GM12864 (cell line): Measurements from ENCODE around the gene NMBR.

Experiments used
- DNase-seq: peaks from one replicate; pipeline ENCODE4 v3.0.0-alpha.2; 2011; ENCODE audit warnings: low read depth
- H3K4me3 ChIP-seq: 2 replicates; pipeline ENCODE4 v1.5.1; 2011; ENCODE audit warnings: mild to moderate bottlenecking, low read depth, low read length, control low read depth
- TF ChIP-seq, protein P1 (sequence below): IDR thresholded peaks from 2 replicates; pipeline ENCODE4 v1.5.1; 2011; ENCODE audit warnings: low read depth, mild to moderate bottlenecking, moderate library complexity, low read length, control low read depth, inconsistent platforms; ENCODE audit errors: missing control alignments

The NMBR gene

DNA sequence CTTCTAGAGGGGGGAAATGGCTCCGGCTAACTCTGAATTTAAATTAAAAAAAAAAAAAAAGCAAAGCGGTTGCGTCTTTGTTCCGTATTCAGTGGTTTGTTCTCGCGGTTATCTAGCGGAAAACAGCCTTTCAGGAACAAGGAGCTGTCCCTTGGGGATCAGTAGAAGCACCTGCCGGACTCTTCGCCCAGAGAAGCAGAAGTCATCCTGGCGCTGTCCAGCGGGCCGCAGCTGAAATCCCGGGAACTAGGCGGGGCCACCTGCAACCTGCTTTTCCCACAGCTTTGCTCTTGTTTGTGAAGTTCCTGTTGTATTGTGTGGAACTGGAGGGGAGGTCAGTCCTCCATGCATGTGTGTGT, 58.1 kb downstream of the NMBR start:
- TF ChIP-seq, protein P1, sequence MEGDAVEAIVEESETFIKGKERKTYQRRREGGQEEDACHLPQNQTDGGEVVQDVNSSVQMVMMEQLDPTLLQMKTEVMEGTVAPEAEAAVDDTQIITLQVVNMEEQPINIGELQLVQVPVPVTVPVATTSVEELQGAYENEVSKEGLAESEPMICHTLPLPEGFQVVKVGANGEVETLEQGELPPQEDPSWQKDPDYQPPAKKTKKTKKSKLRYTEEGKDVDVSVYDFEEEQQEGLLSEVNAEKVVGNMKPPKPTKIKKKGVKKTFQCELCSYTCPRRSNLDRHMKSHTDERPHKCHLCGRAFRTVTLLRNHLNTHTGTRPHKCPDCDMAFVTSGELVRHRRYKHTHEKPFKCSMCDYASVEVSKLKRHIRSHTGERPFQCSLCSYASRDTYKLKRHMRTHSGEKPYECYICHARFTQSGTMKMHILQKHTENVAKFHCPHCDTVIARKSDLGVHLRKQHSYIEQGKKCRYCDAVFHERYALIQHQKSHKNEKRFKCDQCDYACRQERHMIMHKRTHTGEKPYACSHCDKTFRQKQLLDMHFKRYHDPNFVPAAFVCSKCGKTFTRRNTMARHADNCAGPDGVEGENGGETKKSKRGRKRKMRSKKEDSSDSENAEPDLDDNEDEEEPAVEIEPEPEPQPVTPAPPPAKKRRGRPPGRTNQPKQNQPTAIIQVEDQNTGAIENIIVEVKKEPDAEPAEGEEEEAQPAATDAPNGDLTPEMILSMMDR: no peak
- no peak for DNase-seq
- no peak overlapping the region for H3K4me3 ChIP-seq

DNA sequence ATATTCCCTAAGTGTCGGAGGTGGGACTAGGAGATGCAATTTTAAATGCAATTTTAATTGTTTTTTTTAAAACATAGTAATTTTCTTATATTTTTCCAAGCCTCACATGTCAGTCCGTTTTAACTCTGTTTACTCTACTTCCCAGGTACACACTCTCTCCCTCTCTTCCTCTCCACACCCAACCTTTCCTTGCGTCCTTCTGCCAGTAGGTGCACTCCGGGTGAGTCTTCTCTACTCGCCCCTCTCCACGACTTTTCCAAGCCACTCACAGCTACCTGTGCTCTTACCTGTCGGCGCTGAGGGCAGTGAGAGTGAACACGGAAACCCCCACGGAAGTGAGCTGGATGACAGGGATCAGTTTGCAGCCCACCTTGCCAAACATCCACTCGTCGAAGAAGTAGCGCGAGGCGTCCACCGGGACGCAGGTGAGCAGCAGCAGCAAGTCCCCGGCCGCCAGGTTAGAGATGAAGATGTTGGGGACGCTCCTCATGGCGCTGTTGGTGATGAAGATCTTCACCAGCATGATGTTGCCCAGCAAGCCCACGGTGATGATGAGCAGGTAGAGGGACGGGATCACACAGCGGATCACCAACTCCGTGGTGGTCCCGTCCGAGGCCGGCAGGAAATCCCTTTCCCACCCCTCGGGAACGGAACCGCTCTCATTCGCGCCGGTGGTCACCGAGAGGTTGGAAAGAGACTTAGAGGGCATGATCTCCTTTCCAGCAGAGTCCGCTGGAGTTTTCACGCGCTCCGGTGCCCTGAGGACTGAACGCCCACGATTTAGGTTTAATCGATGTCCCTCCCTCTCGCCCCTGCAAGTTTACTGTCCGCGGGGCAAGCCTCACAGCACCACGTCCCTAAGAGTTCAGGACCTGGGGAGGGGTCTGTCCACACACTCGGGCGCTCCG, 58.7 kb downstream of the NMBR start:
- TF ChIP-seq, protein P1: no peak
- DNase-seq: no peak
- no peak overlapping the region for H3K4me3 ChIP-seq

DNA sequence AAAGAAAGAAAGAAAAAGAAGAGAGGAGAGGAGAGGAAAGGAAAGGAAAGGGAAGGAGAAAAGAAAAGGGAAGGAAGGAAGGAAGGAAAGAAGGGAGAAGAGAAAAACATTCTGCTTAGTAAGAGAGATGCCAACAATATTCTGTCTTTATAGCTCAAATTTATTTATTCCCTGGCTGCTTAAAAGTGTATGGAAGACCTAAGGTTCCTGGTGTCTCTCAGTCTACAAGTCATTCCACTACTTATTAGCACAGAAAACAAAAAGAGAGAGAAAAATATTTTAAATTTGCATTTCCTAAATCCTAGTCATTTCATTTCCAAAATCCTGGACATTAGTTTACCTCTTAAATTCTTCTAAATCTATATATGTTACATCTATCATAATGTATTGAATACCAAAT, 67.8 kb downstream of the NMBR start:
- H3K4me3 ChIP-seq: no peak overlapping the region
- TF ChIP-seq, protein P1: no peak
- no peak for DNase-seq

DNA sequence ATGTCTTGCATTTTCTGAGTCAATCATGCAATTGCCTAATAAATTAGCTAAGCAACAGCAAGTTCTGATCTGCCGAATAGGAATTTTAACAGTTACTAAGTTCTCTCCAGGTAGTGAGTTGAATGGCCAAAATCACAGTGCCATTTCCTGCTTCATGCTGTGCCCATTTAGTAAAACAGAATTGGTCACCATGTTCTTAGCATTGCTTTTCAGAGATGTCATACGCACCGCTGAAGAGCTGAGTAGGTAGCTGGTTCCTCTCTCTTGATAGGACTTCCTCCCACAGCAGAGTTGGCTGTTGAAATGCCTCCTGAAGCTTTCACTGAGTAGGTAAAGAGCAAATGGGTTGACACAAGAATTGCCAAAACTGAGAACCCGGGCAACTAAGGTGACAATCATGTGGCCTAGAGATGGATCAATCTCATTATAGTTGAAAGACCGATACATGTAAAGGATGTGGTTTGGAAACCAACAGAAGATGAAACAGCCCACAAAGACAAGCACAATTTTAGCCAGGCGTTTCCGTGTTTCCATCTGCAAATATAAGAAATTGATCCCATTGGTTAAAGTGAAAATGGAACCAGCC, 71.3 kb downstream of the NMBR start:
- TF ChIP-seq, protein P1: no peak
- DNase-seq: no peak
- H3K4me3 ChIP-seq: no peak overlapping the region

DNA sequence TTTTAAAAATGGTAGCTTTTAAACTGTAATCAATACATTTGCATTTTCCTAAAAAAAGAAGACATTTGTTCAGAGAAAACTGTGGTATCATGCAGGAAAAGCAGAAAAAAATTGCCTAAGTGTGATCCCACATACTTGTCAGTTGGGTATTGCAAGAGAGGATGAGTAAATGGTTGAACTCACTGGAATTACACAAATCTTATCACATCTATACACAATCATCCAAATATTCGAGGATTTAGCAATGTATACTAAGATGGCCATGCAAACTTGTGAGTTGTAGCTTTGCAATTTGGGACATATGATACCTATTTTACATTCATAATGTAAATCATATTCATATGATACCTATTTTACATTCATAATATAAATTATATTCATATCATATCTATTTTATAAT, 72.4 kb downstream of the NMBR start:
- no peak overlapping the region for H3K4me3 ChIP-seq
- no peak for DNase-seq
- TF ChIP-seq, protein P1: no peak

DNA sequence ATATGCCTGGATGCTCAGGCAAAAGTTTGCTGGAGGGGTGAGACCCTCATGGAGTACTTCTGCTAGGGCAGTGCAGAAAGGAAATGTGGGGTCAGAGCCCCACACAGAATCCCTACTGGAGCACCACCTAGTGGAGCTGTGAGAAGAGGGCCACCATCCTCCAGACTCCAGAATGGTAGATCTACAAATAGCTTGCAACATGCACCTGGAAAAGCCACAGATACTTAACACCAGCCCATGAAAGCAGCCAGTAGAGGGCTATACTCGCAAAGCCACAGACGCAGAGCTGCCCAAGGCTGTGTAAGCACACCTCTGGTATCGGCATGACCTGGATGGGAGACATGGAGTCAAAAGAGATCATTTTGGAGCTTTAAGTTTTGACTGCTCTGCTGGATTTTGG, 74.9 kb downstream of the NMBR start:
- TF ChIP-seq, protein P1: peak; percentile 22
- no peak overlapping the region for H3K4me3 ChIP-seq
- DNase-seq: no peak
